Mammary epithelial cell (primary cell): ENCODE measurements around the gene KAZN.

ENCODE experiments used
- EZH2 ChIP-seq: IDR thresholded peaks from 2 replicates; pipeline ENCODE4 v1.6.1; 2012; ENCODE audit warnings: low read length, inconsistent platforms, borderline replicate concordance
- TF ChIP-seq, protein P1 (sequence below), 2 donors: IDR thresholded peaks in 1 of 2; conservative IDR thresholded peaks in 1 of 2; 2 replicates each; pipeline ENCODE4 v1.5.1; 2011 to 2012; ENCODE audit warnings: inconsistent platforms in 2 of 2, low read length in 2 of 2, mild to moderate bottlenecking in 2 of 2, control low read depth in 1 of 2, low read depth in 1 of 2; ENCODE audit not compliant: insufficient read depth in 1 of 2; ENCODE audit errors: extremely low read depth in 1 of 2

DNA sequence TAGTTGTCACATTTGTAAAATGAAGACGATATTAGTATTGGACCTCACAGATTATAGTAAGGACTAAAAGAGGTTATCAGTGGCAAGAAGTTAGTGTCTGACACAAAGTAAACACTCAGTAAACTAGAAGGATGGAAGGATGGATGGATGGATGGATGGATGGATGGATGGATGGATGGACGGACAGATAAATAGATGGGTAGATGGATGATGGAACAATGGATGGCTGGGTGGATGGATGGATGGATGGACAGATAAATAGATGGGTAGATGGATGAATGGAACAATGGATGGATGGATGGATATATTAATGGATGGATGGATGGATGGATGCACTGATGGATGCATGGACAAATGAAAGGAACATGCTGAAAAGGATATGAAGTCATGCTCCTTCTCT is 22.3 kb upstream of the KAZN start:
- TF ChIP-seq, protein P1, sequence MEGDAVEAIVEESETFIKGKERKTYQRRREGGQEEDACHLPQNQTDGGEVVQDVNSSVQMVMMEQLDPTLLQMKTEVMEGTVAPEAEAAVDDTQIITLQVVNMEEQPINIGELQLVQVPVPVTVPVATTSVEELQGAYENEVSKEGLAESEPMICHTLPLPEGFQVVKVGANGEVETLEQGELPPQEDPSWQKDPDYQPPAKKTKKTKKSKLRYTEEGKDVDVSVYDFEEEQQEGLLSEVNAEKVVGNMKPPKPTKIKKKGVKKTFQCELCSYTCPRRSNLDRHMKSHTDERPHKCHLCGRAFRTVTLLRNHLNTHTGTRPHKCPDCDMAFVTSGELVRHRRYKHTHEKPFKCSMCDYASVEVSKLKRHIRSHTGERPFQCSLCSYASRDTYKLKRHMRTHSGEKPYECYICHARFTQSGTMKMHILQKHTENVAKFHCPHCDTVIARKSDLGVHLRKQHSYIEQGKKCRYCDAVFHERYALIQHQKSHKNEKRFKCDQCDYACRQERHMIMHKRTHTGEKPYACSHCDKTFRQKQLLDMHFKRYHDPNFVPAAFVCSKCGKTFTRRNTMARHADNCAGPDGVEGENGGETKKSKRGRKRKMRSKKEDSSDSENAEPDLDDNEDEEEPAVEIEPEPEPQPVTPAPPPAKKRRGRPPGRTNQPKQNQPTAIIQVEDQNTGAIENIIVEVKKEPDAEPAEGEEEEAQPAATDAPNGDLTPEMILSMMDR (conservative IDR thresholded peaks at IDR 0.05 in 1 of 2, IDR thresholded peaks at IDR 0.05 in 1 of 2; ENCODE audit: extremely low read depth in 1 of 2, insufficient read depth in 1 of 2, low read depth in 1 of 2, low read length in 2 of 2) = no peak
- TF ChIP-seq EZH2 = no peak
